GM10248 (cell line): ENCODE results near the gene ZPBP2.

Experiments used
- CTCF ChIA-PET: fragments of 300-600 bp; sonication (Branson Sonifier 250); formaldehyde crosslinking; extraction: SDS; loops from one replicate; lab custom pipeline; 2021; ENCODE audit warnings: antibody characterized with exemption; lab: Yijun Ruan, JAX
- POLR2A ChIA-PET: fragments of 350-650 bp; sonication (Branson Sonifier 250); formaldehyde crosslinking; extraction: SDS; loops from one replicate; lab custom pipeline; 2020; ENCODE audit warnings: antibody characterized with exemption; lab: Yijun Ruan, JAX
- DNase-seq: peaks from one replicate; pipeline ENCODE4 v3.0.0; 2012; ENCODE audit errors: extremely low spot score
- CTCF ChIP-seq: IDR thresholded peaks from 2 replicates; pipeline ENCODE4 v1.5.1; 2012; ENCODE audit warnings: mild to moderate bottlenecking, low read depth; ENCODE audit errors: extremely low read depth, missing control alignments, control extremely low read depth

The ZPBP2 gene

GRCh38 chr17:39826334-39826733 lies 41.7 kb upstream of the ZPBP2 start:
- TF ChIP-seq CTCF: no peak
- ChIA-PET CTCF (no interaction called here), POLR2A (no interaction called here)
- no peak for DNase-seq

GRCh38 chr17:39828443-39828842 lies 39.6 kb upstream of the ZPBP2 start:
- no peak for DNase-seq
- no peak for TF ChIP-seq CTCF
- ChIA-PET CTCF (interaction anchor here (1.0 to 2.4 kb wide), 3 partner anchors 9 to 151 kb away, joined by 3 to 5 read pairs (median 3); no protein-coding TSS in a partner anchor), POLR2A (no interaction called here)

GRCh38 chr17:39831588-39831987 lies 36.4 kb upstream of the ZPBP2 start:
- TF ChIP-seq CTCF: no peak
- DNase-seq: no peak
- ChIA-PET CTCF (interaction anchor here (0.9 kb wide), 1 partner anchor 26 kb away, joined by 3 read pairs; no protein-coding TSS in a partner anchor), POLR2A (no interaction called here)

GRCh38 chr17:39834017-39834416 lies 34.0 kb upstream of the ZPBP2 start:
- DNase-seq: no peak
- no peak for TF ChIP-seq CTCF
- ChIA-PET CTCF (interaction anchor here (0.8 to 3.1 kb wide), 4 partner anchors 14 to 32 kb away, joined by 3 to 25 read pairs (median 4); no protein-coding TSS in a partner anchor), POLR2A (interaction anchor here (0.6 kb wide), 1 partner anchor 12 kb away, joined by 3 read pairs; no protein-coding TSS in a partner anchor)

GRCh38 chr17:39835038-39835786 lies 32.8 kb upstream of the ZPBP2 start:
- CTCF ChIA-PET: interaction anchor here (0.8 to 3.1 kb wide), 10 partner anchors 9 to 38 kb away, joined by 3 to 25 read pairs (median 4); no protein-coding TSS in a partner anchor
- no peak for DNase-seq
- TF ChIP-seq CTCF: peak; percentile 14
- POLR2A ChIA-PET: no interaction called here

- no peak for TF ChIP-seq CTCF
- POLR2A ChIA-PET: no interaction called here
- CTCF ChIA-PET: interaction anchor here (1.2 to 3.1 kb wide), 5 partner anchors 8 to 37 kb away, joined by 4 to 25 read pairs (median 5); no protein-coding TSS in a partner anchor
- no peak for DNase-seq
Measured at GRCh38 chr17:39836117-39836516, 31.9 kb upstream of the ZPBP2 start.
